K562 treated with DMSO at 1 percent for 12 hours (cell line): ENCODE measurements around the gene NRTN. TPM values are rescaled to one million over a fixed set of nuclear protein-coding genes. Genes with fewer than 3 reads are reported as not detected.

Experiments used
- total RNA-seq: library from RNA; unstranded; fragments of 300-600 nt; gene quantifications from 2 replicates; pipeline ENCODE4 v1.2.3, GENCODE V29; 2022; ENCODE audit not compliant: insufficient read depth

NRTN gene
- total RNA-seq, result 24.5 and 33.8 TPM in 2 replicates

DNA sequence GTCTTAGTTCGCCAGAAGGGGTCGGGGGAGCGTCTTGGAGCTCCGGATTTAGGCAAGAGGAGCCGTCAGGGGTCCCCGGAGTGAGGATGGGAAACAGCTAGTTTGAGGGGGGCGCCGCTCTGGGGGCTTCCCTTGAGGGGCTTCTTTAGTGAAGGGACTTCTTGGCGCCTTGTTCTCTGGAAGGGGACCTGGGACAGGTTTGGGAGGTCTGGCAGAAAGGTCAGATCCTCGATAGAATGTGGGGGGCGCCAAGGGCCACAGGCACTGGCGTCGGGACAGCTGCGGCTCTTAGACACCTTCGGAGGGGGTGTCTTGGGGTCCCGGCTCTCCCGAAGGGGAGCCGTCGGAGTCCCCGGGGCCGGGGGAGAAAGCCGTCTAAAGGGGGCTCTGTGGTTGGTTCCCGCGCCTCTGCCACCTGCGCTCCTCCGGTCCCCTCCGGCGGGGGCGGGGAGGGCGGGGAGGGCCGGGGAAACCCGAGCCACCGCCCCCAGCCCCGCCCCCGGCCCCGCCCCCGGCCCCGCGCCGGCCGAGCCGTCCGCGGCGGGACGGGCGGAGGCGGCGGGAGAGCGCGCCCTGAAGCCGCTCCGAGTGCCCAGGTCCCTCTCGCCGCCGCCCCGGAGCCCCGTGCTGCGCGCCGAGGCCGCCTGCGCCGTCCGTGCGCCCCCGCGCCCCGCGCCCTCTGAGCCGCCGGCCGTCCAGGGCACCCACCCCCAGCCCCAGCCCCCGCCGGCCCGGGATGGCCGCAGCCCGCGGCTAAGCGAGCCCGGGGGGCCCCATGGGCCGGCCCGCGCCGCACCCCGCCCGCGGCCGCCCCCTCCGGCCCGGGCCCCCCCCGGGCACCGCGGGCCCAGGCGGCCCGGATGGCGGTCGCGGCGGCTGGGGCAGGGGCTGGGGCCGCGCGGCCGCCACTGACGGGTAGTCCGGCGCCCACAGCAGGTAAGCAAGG lies at the start of gene NRTN:
TSS of gene NRTN (plus strand) at position 552 of the 946 bp plus-strand sequence. CDS start 19,099 bp downstream, outside the sequence.

DNA sequence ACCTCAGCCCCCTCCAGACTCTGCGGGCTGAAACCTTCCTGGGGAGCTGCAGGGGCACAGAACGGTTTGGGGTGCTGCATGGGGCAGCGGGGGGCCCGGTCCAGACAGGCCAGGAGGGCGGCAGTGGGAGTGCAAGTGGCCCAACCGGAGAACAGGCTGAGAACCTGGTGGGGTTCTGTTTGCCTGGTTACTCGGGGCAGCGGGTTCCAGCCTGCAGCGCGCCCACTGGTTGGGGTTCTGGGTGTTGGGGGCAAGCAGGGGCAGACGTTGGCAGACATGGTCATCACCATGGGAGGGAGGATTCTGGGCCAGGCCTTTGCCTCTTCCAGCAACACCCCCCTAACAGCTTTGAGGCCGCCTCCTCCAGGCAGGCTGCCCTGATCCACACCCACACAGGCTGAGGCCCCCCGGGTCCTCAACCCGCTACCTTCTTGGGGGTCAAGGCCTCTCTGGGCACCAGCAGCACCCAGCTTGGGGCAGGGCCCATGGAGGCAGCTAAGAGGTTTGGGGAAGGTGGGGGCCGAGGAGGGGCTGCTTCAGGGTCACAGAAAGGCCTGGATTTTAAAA lies 20.2 kb upstream of the NRTN start, which contains the start of gene PRR22:
TSS of gene PRR22 (minus strand) at position 166 of the 567 bp plus-strand sequence. CDS start at position 80, 86 bp downstream.

GRCh38 chr19:5790559-5791520 lies 14.0 kb upstream of the NRTN start, which contains the start of gene DUS3L:
Gene DUS3L, minus strand, starts transcription at chr19:5791163. Its CDS starts 22 bp downstream, at chr19:5791141.

GRCh38 chr19:5839065-5840017 lies 34.5 kb downstream of the NRTN start, which contains the start of gene FUT6:
Gene FUT6, minus strand, starts transcription at chr19:5839702. Its CDS starts 7,135 bp downstream, at chr19:5832567.

GRCh38 chr19:5851302-5851701 lies 46.4 kb downstream of the NRTN start, which contains the start of gene FUT3:
Gene FUT3, minus strand, starts transcription at chr19:5851449.

Other genes with a start within 250 kb of the NRTN start
- gene TINCR, start 237.1 kb upstream of the NRTN start, total RNA-seq, result 0.20 and 0.52 TPM in 2 replicates
- 55.5 and 58.7 TPM in 2 replicates for gene SAFB2, start 182.3 kb upstream of the NRTN start, total RNA-seq
- gene SAFB, start 182.0 kb upstream of the NRTN start, total RNA-seq, result 93.0 and 118 TPM in 2 replicates
- gene MICOS13, start 124.6 kb upstream of the NRTN start, total RNA-seq, result 29.6 and 55.9 TPM in 2 replicates
- 11.2 and 13.8 TPM in 2 replicates for gene HSD11B1L, start 124.0 kb upstream of the NRTN start, total RNA-seq
- gene RPL36, start 114.8 kb upstream of the NRTN start, total RNA-seq, result 1,237 and 1,942 TPM in 2 replicates
- gene LONP1, start 84.9 kb upstream of the NRTN start, total RNA-seq, result 190 and 205 TPM in 2 replicates
- not detected in 2 replicates for gene CATSPERD, start 84.4 kb upstream of the NRTN start, total RNA-seq
- gene PRR22, start 20.3 kb upstream of the NRTN start, total RNA-seq, result 2.0 and 3.4 TPM in 2 replicates
- gene DUS3L, start 13.9 kb upstream of the NRTN start, total RNA-seq, result 36.3 and 46.8 TPM in 2 replicates
- gene FUT6, start 34.6 kb downstream of the NRTN start, total RNA-seq, result not detected in 2 replicates
- 1.5 TPM in 1 of 2 replicates, not detected in the other for gene FUT3, start 46.4 kb downstream of the NRTN start, total RNA-seq
- gene FUT5, start 65.5 kb downstream of the NRTN start, total RNA-seq, result not detected in 2 replicates
- gene NDUFA11, start 98.7 kb downstream of the NRTN start, total RNA-seq, result 494 and 896 TPM in 2 replicates
- gene VMAC, start 99.8 kb downstream of the NRTN start, total RNA-seq, result 0.60 and 4.2 TPM in 2 replicates
- gene CAPS, start 109.2 kb downstream of the NRTN start, total RNA-seq, result 5.2 and 7.9 TPM in 2 replicates
- gene RANBP3, start 173.1 kb downstream of the NRTN start, total RNA-seq, result 54.6 and 80.5 TPM in 2 replicates